ENCODE data around the gene ARSJ.

ARSJ gene

DNA sequence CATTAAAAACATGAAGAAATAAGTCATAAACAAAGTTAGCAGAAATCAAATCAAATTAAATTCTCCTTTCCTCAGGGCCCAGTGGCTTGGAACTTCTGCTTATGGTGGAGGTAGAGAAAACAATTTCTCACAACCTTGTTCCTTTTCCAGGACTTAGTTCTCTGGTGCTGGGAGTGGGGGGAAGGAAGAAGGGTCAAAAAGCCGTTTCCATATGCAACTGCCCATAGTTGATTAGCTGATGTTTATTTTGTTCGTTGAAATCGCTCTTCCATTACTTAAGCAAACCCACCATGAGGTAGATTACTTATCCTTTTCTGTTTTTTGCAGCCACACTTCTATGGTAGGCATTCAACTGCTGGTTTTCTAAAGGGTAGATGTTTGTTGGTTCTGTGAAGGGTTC is 94.2 kb downstream of the ARSJ start:
- no peak for DNase-seq

DNA sequence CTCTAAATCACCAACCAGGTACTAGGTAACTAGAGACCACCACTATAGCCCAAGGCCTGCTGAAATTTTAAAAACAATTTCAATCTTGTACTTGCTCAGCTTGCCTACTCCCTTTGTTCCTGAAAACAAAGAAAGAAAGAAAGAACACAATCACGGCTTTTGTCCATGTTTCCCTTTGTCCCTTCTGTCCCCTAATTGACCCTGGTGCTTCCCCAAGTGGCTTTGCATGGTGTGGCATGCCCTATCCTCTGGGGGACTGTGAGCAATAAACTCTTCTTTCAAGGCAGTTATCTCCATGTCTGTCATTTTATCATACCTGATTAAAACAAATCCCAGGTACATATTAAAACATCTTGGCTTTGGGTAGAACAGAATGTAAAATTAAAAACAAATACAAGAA is 94.8 kb downstream of the ARSJ start:
- no peak for DNase-seq

DNA sequence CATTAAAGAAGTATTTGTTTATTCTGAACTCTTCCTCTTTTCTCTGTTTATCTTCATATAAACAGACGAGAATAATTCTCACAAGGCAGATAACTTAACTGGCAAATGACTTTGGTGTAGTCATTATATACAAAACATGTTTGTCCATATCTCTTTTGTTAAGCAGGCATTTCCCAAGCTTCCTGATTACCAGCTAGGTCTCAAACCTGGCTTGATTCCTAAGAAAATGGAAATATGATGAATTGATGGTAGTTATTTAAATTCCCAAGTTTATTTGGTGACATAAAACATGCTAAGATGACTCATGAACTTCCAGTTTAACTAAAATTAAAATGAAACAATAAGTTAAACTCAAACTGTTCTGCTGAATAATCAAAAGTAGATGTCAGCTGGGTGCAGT is 96.8 kb downstream of the ARSJ start:
- DNase-seq, result no peak

DNA sequence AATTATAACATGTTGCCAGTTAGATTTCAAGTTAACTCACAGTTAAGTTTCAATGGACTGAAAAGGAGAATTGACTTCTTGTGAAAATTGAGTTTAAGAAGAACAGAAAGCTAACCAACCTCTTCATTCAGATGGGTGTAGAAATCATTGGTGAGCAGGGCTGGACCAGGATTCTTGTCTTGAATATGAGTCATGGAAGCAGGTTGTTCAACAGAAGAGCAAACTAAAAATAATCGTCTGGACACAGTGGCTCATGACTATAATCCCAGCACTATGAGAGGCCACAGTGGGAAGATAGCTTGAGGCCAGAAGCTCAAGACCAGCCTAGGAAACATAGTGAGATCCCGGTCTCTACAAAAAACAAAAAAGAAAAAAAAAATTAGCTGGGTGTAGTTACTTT is 98.2 kb downstream of the ARSJ start:
- peak; percentile 85 for DNase-seq

DNA sequence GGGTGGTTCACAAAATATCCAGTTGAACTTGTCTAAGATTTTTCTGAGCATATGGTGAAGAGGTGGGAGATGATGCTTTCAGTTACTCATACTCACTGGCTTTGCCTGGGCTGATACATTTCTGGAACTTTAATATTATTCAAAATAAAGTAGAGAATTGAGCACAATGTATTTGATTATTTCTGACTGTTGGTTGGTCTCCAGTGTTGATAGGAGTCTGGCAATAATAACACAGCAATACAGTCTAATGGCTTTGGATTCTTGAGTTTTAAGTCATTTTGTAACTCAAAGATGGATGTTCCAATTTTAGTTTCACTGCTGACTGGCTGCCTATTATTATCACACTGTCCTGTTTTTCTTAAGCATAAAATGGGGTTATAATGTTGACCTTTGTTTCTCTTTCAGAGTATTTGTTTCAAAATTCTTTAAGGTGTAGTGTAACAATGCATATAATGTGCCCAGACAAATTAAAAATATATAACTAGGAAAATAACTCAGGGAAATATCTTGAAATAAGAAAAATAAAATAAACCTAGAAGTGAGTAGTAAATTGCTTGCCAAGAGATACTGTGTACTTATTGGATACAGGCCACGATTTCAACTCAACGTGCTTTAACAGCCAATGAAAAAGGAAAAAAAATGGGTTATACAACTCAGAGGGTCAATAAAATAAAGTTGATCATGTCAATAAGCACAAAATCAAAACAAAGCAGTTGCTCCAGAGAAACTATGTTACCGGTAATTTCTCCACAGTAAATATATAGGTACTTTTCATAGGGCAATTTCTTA is 99.0 kb downstream of the ARSJ start:
- DNase-seq, result no peak

DNA sequence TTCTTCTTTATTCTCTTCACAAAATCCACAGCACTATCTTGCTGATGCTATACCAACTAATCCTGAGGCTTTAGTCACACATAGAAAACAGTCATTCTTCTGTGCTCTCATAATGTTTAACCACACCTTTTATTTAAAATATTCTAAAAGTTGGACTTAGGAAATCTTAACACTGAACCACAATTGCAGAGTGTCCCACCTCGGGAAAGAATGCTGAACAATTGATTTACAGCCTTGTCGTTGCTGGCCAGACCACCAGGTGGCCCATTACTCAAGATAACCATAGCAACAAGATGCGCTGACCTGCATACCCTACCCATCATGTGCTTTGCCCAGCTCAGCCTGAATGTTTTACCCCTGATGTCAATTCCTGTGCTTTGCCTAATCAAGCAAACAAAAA is 100.8 kb downstream of the ARSJ start:
- DNase-seq, result no peak

DNA sequence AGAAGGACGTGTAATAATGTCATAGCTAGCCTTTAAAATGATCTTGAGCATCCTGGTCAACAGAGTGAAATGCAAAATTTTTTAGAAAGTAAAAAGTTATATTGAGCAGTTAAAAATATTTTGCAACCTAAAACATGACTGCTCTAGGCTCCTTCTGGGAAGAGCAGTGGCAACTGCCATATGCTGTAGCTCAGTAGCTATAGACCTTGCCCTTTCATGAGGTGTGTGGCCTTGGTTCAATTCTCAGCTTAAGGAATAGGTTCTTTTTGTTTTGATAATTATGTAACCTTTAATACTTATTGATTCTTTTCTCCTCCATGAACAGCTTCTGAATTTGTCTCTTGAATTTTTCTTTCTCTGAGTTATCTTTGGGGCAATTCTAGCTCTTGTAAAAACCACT is 105.0 kb downstream of the ARSJ start:
- DNase-seq, result no peak

DNA sequence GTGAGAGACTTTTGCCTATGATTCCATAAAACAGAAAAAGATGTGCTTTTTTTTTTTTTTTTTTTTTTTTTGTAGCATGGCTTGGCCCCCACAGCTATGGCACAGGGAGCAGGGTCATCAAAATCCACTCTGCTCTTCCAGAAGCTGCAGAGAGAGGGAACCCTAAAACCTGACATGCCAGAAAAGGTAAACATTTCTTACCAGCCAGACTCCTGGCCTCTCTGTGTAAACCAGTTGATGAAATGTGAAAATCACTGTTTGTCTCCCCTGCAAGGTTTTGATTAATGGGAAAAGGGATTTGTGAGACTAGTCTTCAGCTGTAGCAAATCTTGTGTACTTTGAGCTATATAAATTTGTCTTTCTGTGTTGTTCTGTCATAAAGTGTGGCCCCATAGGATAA is 105.9 kb downstream of the ARSJ start:
- DNase-seq, result no peak

DNA sequence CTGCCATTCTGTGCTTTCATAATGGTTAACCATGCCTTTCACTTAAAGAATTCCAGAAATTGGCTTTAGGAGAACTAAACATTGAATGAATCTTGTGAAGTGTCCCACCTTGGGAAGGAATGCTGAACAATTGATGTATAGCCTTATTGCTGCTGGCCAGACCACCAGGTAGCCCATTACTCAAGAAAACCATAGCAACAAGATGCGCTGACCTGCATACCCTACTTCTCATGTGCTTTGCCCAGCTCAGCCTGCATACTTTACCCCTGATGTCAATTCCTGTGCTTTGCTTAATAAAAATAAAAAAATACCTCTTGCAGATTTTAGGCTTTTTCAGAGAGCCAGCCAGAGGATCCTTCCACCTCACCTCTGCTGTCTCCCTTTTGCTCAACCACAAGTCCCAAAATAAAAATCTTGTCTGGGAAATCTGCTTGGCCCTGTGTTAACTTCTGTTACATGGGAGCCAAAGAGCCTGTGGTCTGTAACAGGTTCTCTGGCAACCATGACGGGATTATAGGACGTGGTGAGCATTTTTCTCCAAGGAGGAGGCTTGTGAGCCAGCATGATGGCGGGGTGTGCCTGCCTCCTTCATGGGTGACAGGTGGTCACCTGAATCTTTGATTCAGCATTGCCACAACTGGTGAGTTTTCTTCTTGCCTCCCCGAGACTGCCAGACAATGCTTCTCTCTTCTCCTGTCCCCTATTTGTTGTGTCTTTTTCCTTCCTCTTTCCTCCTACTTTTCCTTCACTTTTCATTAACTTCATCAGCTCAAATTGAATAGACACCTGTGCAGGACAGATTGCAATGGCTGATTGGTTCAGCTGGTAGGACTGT is 106.8 kb downstream of the ARSJ start:
- no peak for DNase-seq

DNA sequence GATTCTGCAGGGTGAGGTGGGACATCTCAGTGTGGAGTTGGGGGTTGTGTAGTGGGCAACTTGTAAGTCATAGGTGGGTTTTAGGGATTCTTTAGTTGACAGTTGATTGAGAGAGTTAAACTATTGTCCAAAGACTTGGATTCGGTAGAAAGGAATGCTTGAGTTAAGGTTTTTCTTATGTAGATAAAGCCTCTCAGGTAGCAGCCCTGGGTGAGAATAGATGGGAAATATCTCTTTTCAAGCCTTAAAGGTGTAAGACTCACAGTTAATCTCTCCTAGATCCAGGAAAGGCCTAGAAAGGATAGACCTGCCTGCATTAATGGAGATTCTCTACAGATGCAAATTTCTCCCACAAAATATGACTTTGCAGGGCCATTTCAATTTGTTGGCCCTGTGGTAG is 108.4 kb downstream of the ARSJ start:
- DNase-seq, result no peak

DNA sequence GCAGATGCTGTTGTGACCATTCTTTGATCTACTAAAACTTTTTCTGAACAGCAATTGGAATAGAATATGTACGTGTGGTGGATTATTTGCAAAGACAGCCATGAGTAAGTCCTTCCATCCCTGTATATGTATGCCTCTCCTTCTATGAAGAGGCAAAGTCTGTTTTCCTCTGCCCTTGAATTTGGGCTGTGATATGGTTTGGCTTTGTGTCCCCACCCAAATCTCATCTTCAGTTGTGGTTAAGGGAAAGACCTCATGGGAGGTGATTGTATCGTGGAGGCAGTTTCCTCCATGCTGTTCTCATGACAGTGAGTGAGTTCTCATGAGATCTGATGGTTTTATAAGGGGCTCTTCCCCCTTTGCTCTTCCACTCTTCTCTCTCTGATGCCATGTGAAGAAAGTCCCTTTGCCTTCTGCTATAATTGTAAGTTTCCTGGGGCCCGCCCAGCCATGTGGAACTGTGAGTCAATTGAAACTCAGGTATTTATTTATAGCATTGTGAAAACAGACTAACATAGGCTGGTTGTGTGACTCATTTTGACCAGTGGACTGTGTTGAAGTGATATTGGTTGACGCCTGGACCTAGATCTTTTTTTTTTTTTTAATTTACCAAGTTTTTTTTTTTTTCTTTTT is 109.6 kb downstream of the ARSJ start:
- peak; percentile 52 for DNase-seq

DNA sequence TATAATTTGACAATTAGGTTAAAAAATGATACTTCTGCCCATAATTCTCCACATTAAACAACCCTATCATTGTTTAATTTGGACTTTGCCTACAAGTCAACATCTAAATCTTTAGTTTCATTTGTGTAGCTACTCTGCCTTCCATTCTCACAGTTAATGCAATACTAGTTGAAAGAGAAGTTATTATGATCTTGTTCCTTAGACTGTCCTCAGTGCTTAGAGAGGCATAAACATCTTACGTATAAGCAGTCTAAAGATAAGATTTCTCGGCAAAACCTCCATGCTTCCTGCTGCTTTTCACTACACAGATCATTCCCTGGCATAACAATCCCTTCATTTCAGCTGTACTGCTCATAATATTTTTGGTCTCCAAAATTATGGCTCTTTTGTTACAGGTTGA is 112.8 kb downstream of the ARSJ start:
- no peak for DNase-seq

DNA sequence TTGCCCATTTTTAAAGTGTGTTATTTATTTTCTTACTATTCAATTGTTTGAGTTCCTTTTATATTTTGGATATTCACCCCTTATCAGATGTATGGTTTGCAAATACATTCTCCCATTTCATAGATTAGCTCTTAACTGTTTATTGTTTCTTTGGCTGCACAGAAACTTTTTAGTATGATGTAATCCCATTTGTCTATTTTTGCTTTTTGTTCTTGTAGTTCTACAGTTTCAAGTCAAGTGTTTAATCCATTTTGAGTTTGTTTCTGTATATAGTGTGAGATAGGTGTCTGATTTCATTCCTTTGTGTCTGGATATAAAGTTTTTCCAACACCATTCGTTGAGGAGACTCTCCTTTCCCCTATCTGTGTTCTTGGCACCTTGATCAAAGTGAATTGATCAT is 120.5 kb downstream of the ARSJ start:
- no peak for DNase-seq

DNA sequence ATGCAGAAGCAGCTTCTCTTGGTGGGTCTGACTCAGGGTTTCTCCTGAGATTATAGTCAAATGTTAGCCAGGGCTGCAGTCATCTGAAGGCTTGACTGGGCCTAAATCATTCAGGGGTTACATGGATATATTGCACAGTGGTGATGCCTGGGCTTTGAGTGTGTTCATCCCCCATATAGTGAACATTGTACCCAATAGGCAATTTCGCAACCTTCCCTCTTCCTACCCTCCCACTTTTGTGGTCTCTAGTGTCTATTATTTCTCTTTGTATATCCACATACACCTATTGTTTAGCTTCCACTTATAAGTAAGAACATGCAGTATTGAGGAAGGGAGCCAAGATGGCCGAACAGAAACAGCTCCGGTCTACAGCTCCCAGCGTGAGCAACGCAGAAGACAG is 127.6 kb downstream of the ARSJ start:
- DNase-seq, result peak; percentile 44
